ENCODE measurements around the gene ELP4.

DNA sequence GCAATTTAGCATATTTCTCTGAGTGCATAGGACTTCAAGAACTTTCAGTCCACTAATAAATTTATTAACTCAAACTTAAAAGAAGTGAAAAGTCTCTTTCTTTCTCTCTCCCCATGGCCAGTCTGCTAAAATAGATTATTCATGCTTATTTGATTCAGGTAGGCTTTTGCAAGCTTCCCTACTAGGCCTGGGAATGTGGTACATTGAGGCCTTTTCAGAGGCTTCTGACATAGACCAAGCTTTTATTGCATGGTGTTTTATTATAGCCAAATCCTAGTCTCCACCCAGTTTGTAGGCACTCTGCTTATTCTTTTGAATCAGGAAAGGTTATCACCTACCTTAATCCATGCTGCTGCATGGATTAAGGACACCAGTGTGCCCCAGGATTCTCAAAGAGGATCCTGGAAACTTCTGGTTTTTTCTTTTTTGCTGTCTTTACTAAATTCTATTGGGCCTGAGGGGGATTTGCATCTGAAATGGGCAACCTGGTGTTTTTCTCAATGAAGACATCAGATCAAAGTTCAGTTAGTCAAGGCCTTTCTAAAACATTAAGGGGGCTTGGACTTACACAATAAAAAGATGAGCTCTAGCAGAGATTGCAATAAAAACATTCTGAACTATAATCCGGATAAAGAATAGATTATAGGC is 92.2 kb downstream of the ELP4 start:
- TF ChIP-seq, protein P1, sequence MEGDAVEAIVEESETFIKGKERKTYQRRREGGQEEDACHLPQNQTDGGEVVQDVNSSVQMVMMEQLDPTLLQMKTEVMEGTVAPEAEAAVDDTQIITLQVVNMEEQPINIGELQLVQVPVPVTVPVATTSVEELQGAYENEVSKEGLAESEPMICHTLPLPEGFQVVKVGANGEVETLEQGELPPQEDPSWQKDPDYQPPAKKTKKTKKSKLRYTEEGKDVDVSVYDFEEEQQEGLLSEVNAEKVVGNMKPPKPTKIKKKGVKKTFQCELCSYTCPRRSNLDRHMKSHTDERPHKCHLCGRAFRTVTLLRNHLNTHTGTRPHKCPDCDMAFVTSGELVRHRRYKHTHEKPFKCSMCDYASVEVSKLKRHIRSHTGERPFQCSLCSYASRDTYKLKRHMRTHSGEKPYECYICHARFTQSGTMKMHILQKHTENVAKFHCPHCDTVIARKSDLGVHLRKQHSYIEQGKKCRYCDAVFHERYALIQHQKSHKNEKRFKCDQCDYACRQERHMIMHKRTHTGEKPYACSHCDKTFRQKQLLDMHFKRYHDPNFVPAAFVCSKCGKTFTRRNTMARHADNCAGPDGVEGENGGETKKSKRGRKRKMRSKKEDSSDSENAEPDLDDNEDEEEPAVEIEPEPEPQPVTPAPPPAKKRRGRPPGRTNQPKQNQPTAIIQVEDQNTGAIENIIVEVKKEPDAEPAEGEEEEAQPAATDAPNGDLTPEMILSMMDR (IDR thresholded peaks at IDR 0.05), result no peak
- no peak for TF ChIP-seq POLR2A (IDR thresholded peaks at IDR 0.05)
